ENCODE measurements around the gene NEK8. TPM values are rescaled to one million over a fixed set of nuclear protein-coding genes. Genes with fewer than 3 reads are reported as not detected.

Gene NEK8
- total RNA-seq: 1.7 and 2.1 TPM in 2 replicates

DNA sequence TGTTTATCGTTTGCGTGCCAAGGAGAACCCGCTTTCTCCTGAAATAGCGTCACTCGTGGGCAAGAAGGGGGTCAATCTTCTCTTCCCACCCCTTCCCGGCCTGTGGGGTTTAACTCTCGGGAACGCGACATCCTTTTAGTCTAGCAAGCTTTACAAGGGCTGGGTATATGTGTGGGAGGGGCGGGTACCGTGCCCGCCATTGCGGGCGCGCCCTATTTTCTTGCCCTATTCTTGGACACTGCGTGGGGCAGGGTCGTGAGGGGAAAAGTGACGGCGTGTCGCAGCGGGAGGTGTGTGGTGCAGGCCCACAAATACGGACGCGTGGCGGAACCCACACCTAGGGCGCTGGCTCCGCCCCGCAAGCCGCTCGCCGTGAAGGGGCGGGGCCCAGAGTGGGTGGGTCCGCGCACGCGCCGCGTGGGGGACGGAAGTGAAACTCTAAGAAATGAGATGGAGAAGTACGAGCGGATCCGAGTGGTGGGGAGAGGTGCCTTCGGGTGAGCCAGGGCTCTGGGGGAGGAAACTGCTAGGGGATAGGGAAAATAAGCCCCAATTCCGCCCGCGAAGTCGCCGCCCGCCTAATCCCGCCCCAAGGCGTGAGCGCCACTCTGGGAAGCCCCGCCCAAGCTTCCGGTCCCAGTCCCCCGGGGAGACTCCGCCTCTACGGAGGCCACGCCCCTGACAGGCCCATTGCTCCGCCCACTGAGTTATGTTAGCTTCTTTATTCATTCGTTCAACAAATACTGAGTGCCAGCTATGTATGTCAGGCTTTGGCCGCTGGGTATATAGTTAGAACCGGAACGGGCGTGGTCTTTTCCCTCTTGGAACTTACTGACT lies at the start of gene NEK8:
Gene NEK8 (plus strand): TSS at position 425 of the 837 bp plus-strand sequence. CDS start 26 bp downstream, at position 451.
- DNase-seq (ENCODE audit: low read depth in 2 of 2): peak; percentile 84 to 94

DNA sequence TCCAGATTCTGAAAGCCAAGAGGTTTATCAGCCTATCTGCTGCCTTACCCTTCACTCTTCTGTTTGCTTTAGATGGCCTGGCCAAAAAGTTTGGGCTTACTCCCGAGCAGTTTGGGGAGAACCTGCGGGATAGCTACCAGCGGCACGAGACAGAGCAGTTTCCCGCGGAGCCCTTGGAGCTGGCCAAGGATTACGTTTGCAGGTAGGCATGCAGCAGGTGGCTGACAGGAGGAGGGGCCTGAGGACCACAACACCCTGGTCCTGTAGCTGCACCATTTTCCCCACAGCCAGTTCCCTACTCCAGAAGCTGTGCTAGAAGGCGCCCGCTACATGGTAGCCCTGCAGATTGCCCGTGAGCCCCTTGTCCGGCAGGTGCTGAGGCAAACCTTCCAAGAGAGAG lies 45.9 kb upstream of the NEK8 start:
- DNase-seq (ENCODE audit: low read depth in 2 of 2): no peak

DNA sequence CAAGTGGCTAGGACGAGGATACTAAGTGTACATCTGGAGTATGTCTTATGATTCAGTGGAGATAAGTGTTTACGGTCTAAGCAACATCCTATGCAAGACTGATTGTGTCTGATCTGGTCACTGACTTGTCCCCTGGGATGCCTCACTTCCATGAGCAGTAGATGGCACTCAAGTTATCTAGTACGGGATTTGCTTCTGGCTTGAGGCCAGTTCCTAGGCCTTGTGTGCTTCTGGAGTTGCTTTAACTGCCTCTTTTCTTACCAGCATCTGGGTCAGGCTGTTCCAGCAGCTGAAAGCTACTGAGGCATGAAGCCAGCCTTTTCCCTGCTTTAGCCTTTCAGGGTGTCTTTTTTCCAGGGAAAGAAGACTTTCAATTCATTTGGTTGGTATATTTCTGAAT lies 43.6 kb upstream of the NEK8 start:
- DNase-seq (ENCODE audit: low read depth in 2 of 2): no peak

GRCh38 chr17:28685366-28685765 lies 43.2 kb upstream of the NEK8 start:
- DNase-seq (ENCODE audit: low read depth in 2 of 2): no peak

DNA sequence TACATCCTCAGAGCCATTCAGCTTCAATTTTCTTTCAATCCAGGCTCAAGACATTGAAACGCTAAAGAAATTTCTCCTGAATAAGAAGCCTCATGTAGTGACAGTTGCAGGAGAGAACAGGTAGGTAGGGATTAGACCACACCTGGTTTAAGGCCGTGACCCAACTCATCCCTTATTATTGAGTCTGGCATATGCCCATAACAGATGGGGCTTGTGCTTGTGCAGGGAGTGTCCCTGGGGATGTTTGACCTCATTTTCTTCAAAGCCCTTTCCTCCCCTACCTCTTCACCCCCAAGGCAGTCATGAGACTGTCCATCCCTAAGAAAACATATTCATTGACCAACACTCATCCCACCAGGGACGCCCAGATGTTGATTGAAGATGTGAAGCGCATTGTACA lies 42.3 kb upstream of the NEK8 start:
- no peak for DNase-seq (ENCODE audit: low read depth in 2 of 2)

DNA sequence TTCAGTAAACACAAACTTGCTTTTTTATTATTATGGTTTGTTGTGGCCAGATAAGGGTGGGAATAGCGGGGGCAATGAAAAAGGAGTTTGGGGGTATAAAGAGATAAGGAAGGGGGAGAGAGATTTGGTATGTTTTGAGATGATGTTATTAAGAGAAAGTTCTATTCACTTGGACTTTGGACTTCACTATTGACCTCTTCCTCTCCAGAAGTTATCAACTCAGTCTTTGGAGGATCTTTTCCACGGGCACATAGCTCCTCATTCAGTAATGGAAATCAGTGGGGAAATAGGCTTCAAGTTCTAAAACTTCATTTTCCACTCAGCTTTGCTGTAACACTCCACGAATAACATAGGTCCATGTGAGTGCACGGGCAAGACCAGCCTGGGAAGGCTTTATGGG lies 40.1 kb upstream of the NEK8 start:
- DNase-seq (ENCODE audit: low read depth in 2 of 2): no peak

GRCh38 chr17:28689011-28689410 lies 39.6 kb upstream of the NEK8 start:
- no peak for DNase-seq (ENCODE audit: low read depth in 2 of 2)

GRCh38 chr17:28693869-28694268 lies 34.7 kb upstream of the NEK8 start:
- no peak for DNase-seq (ENCODE audit: low read depth in 2 of 2)

GRCh38 chr17:28698253-28698941 lies 30.2 kb upstream of the NEK8 start:
- DNase-seq (ENCODE audit: low read depth in 2 of 2): no peak

DNA sequence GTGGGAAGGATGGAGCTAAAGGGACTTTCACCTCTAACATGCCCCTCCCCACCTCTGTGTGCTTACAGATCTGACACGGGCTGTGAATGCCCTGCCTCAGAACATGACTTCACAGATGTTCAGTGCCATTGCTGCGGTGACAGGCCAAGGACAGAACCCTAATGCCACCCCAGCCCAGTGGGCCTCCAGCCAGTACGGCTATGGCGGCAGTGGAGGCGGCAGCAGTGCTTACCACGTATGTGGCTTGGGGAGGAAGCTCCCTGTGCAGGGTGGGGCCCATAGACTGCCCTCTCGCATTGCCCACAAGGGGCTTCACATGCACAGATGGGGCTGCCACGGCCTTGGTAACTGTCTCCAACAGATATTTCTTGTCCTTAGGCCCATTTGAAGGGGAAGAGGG lies 28.3 kb upstream of the NEK8 start:
- no peak for DNase-seq (ENCODE audit: low read depth in 2 of 2)

GRCh38 chr17:28700830-28701492 lies 27.6 kb upstream of the NEK8 start:
- DNase-seq (ENCODE audit: low read depth in 2 of 2): no peak

- peak in 1 of 2 donors; percentile 20 for DNase-seq (ENCODE audit: low read depth in 2 of 2)
Observed at GRCh38 chr17:28702026-28702751, 26.4 kb upstream of the NEK8 start.

DNA sequence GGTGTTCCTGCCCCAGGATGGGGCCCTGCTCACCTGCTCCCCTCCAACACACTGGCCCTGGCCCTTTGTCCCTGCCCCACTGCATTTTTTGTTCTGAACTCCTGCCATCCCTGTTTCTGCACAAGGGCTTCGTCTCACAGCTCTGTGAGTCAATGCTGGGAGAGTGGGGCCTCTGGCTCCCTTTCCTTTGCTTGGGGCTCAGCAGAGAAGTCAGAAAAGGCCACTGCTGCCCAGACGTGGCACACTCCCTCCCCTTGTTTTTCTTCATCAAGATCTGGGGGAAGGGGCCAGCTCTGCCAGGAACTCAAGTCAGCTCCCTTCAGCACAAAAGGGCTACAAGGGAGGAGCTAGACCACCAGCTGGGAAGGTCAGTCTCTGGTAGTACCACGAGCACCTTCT lies 25.8 kb upstream of the NEK8 start:
- DNase-seq (ENCODE audit: low read depth in 2 of 2): no peak

- DNase-seq (ENCODE audit: low read depth in 2 of 2): no peak
Observed at GRCh38 chr17:28703552-28704218, 24.9 kb upstream of the NEK8 start.

- no peak for DNase-seq (ENCODE audit: low read depth in 2 of 2)
Observed at GRCh38 chr17:28704219-28704858, 24.2 kb upstream of the NEK8 start.

DNA sequence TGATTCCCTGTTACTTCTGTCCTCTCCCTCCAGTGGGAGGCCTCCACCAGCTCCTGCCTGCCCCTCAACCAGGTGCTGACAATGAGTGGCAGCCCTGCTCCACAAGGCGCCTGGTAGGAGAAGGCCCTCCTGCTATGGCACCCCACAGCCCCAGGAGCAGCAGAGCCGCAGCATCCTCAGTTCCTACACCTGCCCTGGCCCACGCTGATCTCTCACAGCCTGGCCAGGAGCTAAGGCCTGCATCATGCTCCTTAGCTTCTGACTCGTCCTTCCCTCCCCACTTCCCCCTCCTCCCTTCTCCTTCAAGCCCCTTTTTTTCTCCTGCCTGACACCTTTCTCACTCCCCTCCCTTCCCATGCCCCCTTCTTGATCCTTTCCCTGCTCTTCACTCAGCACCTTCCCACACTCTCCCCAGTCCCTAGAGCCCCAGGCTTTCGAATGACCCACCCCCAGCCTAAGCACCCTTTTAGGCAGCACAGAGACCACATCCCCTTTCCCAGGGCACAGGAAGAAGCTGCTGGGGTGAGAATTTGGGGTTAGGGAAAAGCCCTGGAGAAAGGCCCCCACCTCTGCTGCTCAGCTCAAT lies 23.4 kb upstream of the NEK8 start:
- DNase-seq (ENCODE audit: low read depth in 2 of 2): no peak

DNA sequence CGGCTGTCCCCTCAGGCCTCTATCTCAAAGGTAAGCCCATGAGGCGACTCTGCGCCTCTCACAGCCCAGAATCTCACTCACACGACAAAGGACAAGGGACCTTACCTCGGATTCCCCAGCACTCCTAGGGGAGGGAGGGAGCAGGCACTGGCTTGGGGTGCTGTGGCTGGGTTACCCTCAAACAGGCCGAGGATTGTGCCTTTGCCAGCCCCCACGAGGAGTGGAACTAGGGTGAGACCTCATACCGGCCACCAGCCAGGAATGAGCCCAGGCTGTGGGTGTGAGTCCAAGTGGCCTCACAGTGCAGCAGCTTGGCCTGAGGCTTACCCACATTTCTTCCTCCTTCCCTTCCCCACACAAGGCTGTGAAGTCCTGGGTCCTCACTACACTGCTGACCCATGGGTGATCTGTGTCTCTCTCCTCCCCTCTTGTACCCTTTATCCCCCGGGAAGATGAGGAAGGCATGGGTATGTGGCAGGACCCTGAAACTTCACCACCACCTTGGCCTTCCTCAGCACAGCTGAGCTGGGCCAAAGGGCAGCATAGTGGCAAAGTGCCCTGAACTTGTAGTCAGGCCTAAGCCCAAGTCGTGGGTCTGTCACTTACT lies 22.8 kb upstream of the NEK8 start:
- DNase-seq (ENCODE audit: low read depth in 2 of 2): no peak

GRCh38 chr17:28706471-28707338 lies 21.9 kb upstream of the NEK8 start:
- no peak for DNase-seq (ENCODE audit: low read depth in 2 of 2)

GRCh38 chr17:28707339-28707720 lies 21.3 kb upstream of the NEK8 start:
- no peak for DNase-seq (ENCODE audit: low read depth in 2 of 2)

Measured in dermis microvascular lymphatic vessel endothelial cell (primary cell).